Small intestine (tissue), 7 donors: ENCODE measurements around the gene MARCHF4. TPM values are rescaled to one million over a fixed set of nuclear protein-coding genes. Genes with fewer than 3 reads are reported as not detected.

Experiments
- DNase-seq, 2 donors: peaks; one replicate each; pipeline versions ENCODE4 v3.0.0 to v3.0.0-alpha.2; 2013
- FAIRE-seq: peaks from 2 replicates; lab custom pipeline; 2012; peaks lifted over from hg19 to GRCh38; lab: Jason Lieb, UNC
- H3K27ac ChIP-seq, 3 donors: one replicate each; pipeline ENCODE4 v1.5.1; 2013; ENCODE audit warnings: low read length in 2 of 3, mild to moderate bottlenecking in 2 of 3, control low read depth in 1 of 3, inconsistent platforms in 1 of 3, low read depth in 1 of 3, moderate library complexity in 1 of 3
- H3K27me3 ChIP-seq, 3 donors: one replicate each; pipeline ENCODE4 v1.6.1; 2013; ENCODE audit warnings: low read length in 3 of 3, inconsistent platforms in 1 of 3; ENCODE audit not compliant: control insufficient read depth in 3 of 3, insufficient read depth in 3 of 3
- H3K36me3 ChIP-seq, 3 donors: one replicate each; pipeline ENCODE4 v1.6.1; 2013; ENCODE audit warnings: low read length in 3 of 3, inconsistent platforms in 1 of 3, low read depth in 1 of 3, mild to moderate bottlenecking in 1 of 3, moderate library complexity in 1 of 3; ENCODE audit not compliant: control insufficient read depth in 3 of 3, insufficient read depth in 2 of 3
- H3K4me1 ChIP-seq, 3 donors: one replicate each; pipeline ENCODE4 v1.6.1; 2013; ENCODE audit warnings: low read length in 2 of 3, inconsistent platforms in 1 of 3, low read depth in 1 of 3, mild to moderate bottlenecking in 1 of 3, moderate library complexity in 1 of 3; ENCODE audit not compliant: control insufficient read depth in 3 of 3, insufficient read depth in 2 of 3
- H3K4me3 ChIP-seq, 3 donors: one replicate each; pipeline ENCODE4 v1.5.1; 2013; ENCODE audit warnings: low read length in 3 of 3, control low read depth in 1 of 3, inconsistent platforms in 1 of 3, low read depth in 1 of 3, mild to moderate bottlenecking in 1 of 3, moderate library complexity in 1 of 3
- H3K9me3 ChIP-seq, 2 donors: one replicate each; pipeline ENCODE4 v1.6.1; 2013; ENCODE audit warnings: low read depth in 1 of 2, low read length in 1 of 2; ENCODE audit not compliant: control insufficient read depth in 2 of 2, insufficient read depth in 1 of 2
- WGBS, 3 donors: extraction: QIAGEN DNeasy Blood & Tissue Kit; methylation state at CpG; one replicate each; pipeline ENCODE4 v1.1.7; 2013; 5-methylcytosine and 5-hydroxymethylcytosine counted together
- polyA plus RNA-seq, 4 donors: library from polyadenylated mRNA; stranded (reverse) in 3 of 4; unstranded in 1 of 4; fragments of 200-250 nt in 3 of 4; fragments of 120-200 nt in 1 of 4; gene quantifications; one replicate each; pipeline versions ENCODE4 v1.2.1 to v1.2.3, GENCODE V29; 2013
- donor health status: healthy with polysubstance abuse.
- donor health status: control.
- donor health status: control.
- donor health status: Bipolar disorder and iron deficiency.
- donor health status: healthy.

The MARCHF4 gene
- polyA plus RNA-seq, 4 donors: 0.27 to 0.95 (median 0.82) TPM; not detected in 1

GRCh38 chr2:216341121-216341520 lies 31.2 kb downstream of the MARCHF4 start:
- peaks cover 0 to 5% (median 0%) of the 10 kb centered on the region in 3 donors for H3K4me1 ChIP-seq
- 25 to 41% (median 34%) methylated on average over 3 of the region's 3 CpGs for WGBS, 3 donors
- no peak overlapping the region for H3K4me3 ChIP-seq
- H3K9me3 ChIP-seq: no peaks in the 10 kb centered on the region
- H3K27ac ChIP-seq: no peak overlapping the region
- no peaks in the 10 kb centered on the region for H3K36me3 ChIP-seq
- FAIRE-seq (no peak), DNase-seq (no peak)
- peaks cover 0 to 21% (median 0%) of the 10 kb centered on the region in 3 donors for H3K27me3 ChIP-seq

GRCh38 chr2:216340280-216340631 lies 32.0 kb downstream of the MARCHF4 start:
- 41 to 72% (median 57%) methylated on average over 1 of the region's 1 CpG for WGBS, 3 donors
- Histone ChIP-seq H3K4me1 (peaks cover 0 to 5% (median 0%) of the 10 kb centered on the region in 3 donors), H3K9me3 (no peaks in the 10 kb centered on the region), H3K27ac (no peak overlapping the region), H3K4me3 (no peak overlapping the region), H3K27me3 (peaks cover 0 to 17% (median 0%) of the 10 kb centered on the region in 3 donors), H3K36me3 (no peaks in the 10 kb centered on the region)
- DNase-seq (no peak), FAIRE-seq (no peak)

GRCh38 chr2:216339456-216340279 lies 32.6 kb downstream of the MARCHF4 start:
- no peaks in the 10 kb centered on the region for H3K9me3 ChIP-seq
- FAIRE-seq: no peak
- peak overlapping the region in 1 of 3 donors; percentile 56 for H3K27ac ChIP-seq
- peaks cover 0 to 5% (median 0%) of the 10 kb centered on the region in 3 donors for H3K4me1 ChIP-seq
- WGBS, 3 donors: 32 to 42% (median 37%) methylated on average over 7 of the region's 7 CpGs
- peaks cover 0 to 16% (median 0%) of the 10 kb centered on the region in 3 donors for H3K27me3 ChIP-seq
- H3K36me3 ChIP-seq: no peaks in the 10 kb centered on the region
- peak in 1 of 2 donors; percentile 33 for DNase-seq
- H3K4me3 ChIP-seq: no peak overlapping the region

GRCh38 chr2:216335252-216335651 lies 37.0 kb downstream of the MARCHF4 start:
- no peaks in the 10 kb centered on the region for H3K36me3 ChIP-seq
- H3K27ac ChIP-seq: no peak overlapping the region
- DNase-seq (no peak), FAIRE-seq (no peak)
- 77 to 85% (median 79%) methylated on average over 1 of the region's 1 CpG for WGBS, 3 donors
- peaks cover 0 to 5% (median 0%) of the 10 kb centered on the region in 3 donors for H3K4me1 ChIP-seq
- H3K9me3 ChIP-seq: peaks cover 0 to 4% of the 10 kb centered on the region in 2 donors
- no peak overlapping the region for H3K4me3 ChIP-seq
- peaks cover 0 to 3% (median 0%) of the 10 kb centered on the region in 3 donors for H3K27me3 ChIP-seq

- FAIRE-seq (no peak), DNase-seq (no peak)
- Histone ChIP-seq H3K27me3 (no peaks in the 10 kb centered on the region), H3K4me1 (no peaks in the 10 kb centered on the region), H3K36me3 (no peaks in the 10 kb centered on the region), H3K9me3 (peaks cover 0 to 1% of the 10 kb centered on the region in 2 donors), H3K4me3 (no peak overlapping the region), H3K27ac (no peak overlapping the region)
- 88 to 91% (median 89%) methylated on average over 5 of the region's 5 CpGs for WGBS, 3 donors
Observed at GRCh38 chr2:216328347-216328746, 43.9 kb downstream of the MARCHF4 start.

GRCh38 chr2:216327447-216327935 lies 44.8 kb downstream of the MARCHF4 start:
- Histone ChIP-seq H3K27ac (no peak overlapping the region), H3K9me3 (no peaks in the 10 kb centered on the region), H3K4me3 (no peak overlapping the region), H3K4me1 (no peaks in the 10 kb centered on the region), H3K27me3 (no peaks in the 10 kb centered on the region), H3K36me3 (no peaks in the 10 kb centered on the region)
- WGBS, 3 donors: 29 to 62% (median 40%) methylated on average over 1 of the region's 1 CpG
- DNase-seq (peak in 1 of 2 donors; percentile 9), FAIRE-seq (no peak)

Other genes starting within 250 kb of the MARCHF4 start
- 10 to 100 TPM in 1 of 4 donors, 1 to 10 TPM in 3; 5.4 to 15.4 (median 8.3) TPM for gene SMARCAL1, start 40.0 kb upstream of the MARCHF4 start, polyA plus RNA-seq
- gene RPL37A, start 126.4 kb upstream of the MARCHF4 start, polyA plus RNA-seq: 1,000 to 10,000 TPM; 1,824 to 4,790 (median 3,519) TPM